OCI-LY3 (cell line): ENCODE results near the gene SPPL3.

Experiments used
- EZH2phosphoT487 ChIP-seq: fragments of 200-600 bp; shearing (Covaris generic); IDR thresholded peaks from 2 replicates; pipeline ENCODE4 v1.6.1; 2018; ENCODE audit warnings: antibody characterized with exemption, mixed run types, low read depth
- TF ChIP-seq, protein P1 (sequence below): fragments of 200-600, 300-600 bp; sonication (generic); IDR thresholded peaks from 2 replicates; pipeline ENCODE4 v1.5.1; 2014; ENCODE audit warnings: antibody characterized with exemption, low read length, low read depth

DNA sequence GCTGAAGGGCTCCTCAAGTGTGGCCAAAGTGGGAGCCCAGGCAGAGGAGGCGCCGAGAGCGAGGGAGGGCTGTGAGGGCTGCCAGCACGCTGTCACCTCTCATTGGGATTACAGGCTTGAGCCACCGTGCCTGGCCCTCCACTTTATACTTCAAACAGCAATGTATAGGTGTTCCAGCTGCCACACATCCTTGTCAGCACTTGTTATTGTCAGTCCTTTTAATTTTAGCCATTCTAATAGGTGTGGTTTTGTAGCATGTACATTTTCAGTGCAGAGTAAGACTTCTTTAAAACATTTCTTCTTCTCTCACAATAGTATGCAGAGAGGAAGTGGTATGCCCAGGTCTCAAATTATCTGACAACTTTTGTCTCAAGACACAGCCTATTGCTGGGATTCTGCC lies 46.6 kb upstream of the SPPL3 start:
- TF ChIP-seq, protein P1, sequence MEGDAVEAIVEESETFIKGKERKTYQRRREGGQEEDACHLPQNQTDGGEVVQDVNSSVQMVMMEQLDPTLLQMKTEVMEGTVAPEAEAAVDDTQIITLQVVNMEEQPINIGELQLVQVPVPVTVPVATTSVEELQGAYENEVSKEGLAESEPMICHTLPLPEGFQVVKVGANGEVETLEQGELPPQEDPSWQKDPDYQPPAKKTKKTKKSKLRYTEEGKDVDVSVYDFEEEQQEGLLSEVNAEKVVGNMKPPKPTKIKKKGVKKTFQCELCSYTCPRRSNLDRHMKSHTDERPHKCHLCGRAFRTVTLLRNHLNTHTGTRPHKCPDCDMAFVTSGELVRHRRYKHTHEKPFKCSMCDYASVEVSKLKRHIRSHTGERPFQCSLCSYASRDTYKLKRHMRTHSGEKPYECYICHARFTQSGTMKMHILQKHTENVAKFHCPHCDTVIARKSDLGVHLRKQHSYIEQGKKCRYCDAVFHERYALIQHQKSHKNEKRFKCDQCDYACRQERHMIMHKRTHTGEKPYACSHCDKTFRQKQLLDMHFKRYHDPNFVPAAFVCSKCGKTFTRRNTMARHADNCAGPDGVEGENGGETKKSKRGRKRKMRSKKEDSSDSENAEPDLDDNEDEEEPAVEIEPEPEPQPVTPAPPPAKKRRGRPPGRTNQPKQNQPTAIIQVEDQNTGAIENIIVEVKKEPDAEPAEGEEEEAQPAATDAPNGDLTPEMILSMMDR = no peak
- TF ChIP-seq EZH2phosphoT487 = no peak
